ENCODE data around the gene ARF3.
"Not testable (repeated sequence)": the region's sequence is repeated elsewhere in the genome, so short reads cannot be mapped to it uniquely, and the experiment has no call there.

ARF3 gene

DNA sequence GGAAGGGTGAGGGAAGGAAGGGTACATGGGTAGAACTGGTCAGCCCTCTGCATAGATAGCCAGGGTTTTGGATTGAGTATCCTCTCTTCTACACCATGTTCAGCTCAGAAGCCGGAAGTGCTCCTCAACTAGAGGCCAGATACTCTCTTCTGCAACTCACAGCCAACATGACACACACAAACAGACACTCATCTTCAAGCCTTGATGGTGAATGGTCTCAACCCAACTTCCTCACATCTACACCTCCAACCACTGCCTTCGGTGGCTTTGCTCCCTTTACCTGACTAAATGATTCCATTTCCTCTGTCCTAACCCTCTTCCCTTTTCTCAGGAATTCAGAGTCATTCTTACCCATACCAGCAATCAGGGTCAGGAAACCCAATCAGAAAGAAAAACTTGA is 24.4 kb downstream of the ARF3 start:
- no peak for DNase-seq (ENCODE audit: extremely low read depth in 1 of 2, low read depth in 1 of 2)

DNA sequence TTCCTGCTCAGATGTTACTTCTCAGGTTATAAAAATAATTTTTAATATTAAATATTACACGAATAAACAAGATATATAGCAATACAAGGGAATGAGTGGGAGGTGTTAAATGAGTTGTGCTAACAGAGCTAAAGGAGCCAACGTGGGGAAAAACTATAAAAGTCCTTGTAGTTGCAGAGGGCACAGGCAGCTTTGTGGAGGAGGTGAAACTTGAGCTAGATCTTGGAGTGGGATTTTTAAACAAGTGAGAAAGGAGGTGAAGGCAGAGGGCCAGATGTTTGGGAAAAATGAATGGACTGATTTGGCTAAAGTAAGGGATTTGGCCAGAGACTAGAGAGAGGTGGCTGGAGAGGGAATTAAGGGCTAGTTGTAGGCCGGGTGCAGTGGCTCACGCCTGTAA is 26.8 kb downstream of the ARF3 start:
- no peak for DNase-seq (ENCODE audit: extremely low read depth in 1 of 2, low read depth in 1 of 2)

DNA sequence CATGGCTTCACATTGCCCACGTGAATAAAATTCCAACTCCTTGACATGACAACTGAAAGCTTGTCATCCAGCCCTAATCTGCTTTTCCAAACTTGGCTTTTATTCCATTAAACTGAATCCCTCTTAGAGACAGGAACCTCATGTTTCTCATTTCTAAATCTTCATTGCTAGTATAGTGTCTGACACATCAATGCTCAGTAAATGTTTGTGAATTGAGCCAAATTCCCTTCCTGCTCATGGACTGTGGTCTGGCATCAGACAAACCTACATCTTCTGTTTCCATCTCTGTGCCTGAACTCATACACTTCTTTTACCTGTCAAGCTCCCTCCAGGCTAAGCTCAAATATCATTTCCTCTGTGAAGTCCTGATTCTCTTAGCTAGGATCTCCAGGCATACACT is 27.7 kb downstream of the ARF3 start:
- no peak for DNase-seq (ENCODE audit: extremely low read depth in 1 of 2, low read depth in 1 of 2)

DNA sequence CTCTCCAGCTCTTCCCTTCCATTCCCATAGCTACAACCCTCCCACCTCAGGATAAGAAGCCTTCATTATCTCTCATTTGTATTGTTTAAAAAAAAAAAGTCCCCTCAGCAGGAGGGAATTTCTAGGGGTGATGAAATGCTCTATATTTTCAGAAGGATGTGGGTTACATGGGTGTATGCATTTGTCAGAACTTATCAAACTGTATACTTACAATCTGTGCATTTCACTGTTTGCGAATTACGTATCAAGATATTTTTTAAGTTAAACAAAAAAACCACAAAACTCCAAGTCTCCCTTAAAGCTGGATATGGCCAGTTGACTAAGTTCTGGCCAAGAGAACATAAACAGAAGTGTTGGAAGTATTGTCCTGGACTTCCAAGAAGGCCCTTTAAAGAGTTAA is 30.0 kb downstream of the ARF3 start:
- DNase-seq (ENCODE audit: extremely low read depth in 1 of 2, low read depth in 1 of 2): no peak

DNA sequence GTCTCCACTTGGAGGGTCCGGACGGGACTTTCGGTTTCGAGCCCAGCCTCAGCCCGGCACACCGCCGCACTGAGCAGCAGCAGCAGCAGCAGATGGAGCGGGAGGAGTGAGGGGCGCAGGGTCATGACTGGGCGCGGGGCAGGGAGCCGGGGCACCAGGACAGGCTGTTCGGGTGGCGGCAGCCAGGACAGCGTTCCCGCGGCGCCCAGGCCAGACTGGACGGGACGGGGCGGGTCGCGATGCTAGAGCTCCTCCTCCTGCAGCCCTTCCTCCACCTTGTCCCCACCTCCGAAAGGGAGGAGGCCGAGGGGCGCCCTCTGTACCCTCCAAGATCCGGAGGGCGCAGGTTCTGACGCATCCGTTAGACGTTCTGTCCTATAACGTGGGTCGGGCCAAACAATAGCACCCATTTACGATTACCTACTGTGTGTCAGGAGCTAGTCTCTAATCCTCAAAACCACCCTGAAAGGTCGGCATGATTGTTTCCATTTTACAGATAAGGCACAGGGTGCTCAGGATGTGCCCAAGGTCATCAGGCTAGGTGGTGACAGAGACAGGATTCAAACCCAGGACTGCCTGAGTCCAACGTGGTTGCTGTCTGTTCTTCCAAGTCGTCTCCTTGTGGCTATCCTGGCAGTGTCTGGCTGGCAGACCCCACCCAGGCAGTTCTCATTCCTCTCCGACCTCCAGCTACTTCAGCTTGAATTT is 31.8 kb downstream of the ARF3 start, which contains the start of gene FKBP11:
Gene FKBP11, minus strand, starts transcription at position 189 of the 708 bp plus-strand sequence. Its CDS starts 64 bp downstream, at position 125.
- peak; percentile 59 to 71 for DNase-seq (ENCODE audit: extremely low read depth in 1 of 2, low read depth in 1 of 2)

DNA sequence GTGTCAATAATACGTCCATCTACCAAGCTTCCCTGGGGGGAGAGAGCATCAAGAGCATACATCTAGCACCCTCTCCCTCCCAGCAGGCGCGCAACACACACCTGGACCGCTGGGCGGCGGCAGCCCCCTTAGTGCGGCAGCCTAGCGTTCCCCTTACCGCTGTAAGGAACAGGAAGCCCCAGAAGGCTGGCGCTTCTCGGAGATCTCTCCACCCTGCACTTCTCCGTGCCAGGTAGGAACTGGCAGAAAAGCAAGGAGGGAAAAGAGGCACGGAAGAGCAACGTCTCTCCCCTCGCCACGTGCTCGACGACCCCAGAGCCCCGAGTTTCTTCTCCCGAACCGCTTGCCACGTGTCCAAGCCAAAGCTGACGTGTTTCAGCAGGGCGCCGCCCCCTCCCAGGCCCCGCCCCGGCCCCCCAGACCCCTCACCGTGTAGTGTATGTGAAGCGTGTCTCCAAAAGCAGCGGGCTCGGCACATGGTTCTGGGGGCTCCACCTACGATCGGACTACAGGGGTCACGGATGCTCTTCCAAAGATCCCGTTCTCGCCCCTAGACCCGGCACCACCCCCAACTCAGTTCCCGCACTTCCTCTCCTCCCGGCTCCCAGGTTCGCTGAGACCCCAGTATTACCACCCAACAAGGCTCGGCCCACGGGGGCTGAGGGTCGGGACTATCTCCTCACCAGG is 32.5 kb downstream of the ARF3 start:
- DNase-seq (ENCODE audit: extremely low read depth in 1 of 2, low read depth in 1 of 2): peak; percentile 51 to 63

DNA sequence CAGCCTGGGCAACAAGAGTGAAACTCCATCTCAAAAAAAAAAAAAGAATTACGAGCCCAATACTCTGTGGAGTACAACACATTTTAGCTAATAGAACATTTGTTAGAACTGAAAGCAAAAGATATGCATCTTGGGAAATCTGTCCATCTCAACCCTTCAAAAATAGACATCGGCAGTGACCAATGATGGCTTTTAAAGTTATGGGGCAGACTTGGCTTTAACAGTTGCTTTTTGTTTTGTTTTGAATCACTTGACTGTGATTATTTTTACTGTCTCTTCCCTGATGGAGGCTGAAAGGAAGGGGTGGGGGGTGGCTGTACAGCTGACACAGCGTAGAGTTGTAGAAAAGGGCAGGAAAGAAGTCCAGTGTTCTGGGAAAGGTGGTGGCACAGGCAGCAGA is 34.2 kb downstream of the ARF3 start:
- no peak for DNase-seq (ENCODE audit: extremely low read depth in 1 of 2, low read depth in 1 of 2)

DNA sequence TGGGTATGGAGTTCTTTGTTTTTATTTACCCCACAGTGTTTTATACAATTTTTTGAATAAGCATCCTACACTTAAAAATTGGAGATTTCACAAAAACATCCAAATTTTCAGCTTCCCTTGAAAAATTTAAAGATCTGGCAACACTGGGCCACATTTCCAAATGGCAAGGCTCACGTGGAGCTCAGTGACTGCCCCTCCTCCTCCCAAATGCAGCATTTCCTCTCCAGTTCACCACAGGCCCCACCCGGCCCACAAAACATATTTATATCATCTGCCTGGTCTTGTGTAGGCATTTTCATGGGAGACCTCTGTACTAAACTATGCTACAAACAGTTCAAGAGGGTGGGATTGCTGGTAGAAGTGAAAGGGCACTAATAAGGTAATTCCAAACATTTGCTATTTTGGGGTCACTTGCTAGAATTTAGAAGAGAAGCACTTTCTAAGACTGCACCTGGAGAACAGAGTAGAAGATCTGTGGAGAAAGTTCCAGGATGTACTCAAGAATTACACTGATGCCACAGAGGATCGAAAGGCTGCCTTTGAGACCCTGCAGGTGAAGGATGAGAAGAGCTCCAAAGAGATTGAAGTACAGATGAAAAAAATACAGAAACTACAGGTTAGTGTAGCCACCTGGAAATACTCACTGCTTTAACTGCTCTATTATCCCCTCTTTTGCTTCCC is 39.3 kb downstream of the ARF3 start:
- peak in 1 of 2 donors; percentile 34 for DNase-seq (ENCODE audit: extremely low read depth in 1 of 2, low read depth in 1 of 2)

DNA sequence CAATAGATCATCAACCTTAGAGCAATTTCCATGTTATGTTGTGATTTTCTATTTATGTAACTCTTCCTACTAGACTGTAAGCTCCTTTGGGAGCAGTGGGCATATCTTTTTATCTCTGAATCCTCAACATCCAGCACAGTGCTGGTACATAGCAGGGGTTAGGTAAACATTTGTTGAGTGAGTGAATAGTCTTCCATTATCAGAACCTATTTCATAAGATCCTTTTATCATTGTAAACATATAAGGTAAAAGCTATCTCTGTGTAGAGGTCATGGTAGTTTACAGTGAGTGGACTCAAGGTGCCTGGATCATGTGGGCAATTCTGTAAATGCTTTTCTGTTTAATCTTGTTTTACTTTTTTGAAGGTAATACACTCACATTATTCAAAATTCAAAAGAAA is 47.1 kb downstream of the ARF3 start:
- no peak for DNase-seq (ENCODE audit: extremely low read depth in 1 of 2, low read depth in 1 of 2)

DNA sequence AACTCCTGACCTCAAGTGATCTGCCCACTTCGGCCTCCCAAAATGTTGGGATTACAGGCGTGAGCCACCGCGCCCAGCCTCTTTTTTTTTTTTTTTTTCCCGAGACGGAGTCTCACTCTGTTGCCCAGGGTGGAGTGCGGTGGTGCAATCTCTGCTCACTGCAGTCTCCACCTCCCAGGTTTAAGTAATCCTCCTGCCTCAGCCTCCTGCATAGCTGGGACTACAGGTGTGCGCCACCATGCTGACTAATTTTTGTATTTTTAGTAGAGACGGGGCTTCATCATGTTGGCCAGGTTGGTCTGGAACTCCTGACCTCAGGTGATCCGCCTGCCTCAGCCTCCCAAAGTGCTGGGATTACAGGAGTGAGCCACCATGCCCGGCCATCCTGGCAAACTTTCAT is 47.6 kb downstream of the ARF3 start:
- DNase-seq (ENCODE audit: extremely low read depth in 1 of 2, low read depth in 1 of 2): not testable (repeated sequence)

DNA sequence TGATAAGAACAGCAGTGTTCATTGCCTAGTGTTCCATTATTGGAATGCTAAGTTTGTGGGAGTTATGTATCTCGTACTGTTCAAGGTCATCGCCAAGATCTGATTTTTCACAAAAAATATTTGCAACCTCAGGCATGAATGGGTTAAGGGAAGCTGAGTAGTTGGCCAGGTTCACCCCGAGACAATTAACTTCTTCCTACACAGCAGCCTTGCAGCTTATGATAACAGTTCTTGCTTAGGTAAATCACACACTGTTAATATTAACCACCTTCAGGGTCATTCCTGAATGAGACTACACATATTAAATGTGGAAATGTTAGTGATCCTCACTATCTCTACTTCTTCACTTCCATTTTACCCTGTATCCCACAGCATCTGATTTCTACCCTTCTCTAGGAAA is 50.0 kb downstream of the ARF3 start:
- DNase-seq (ENCODE audit: extremely low read depth in 1 of 2, low read depth in 1 of 2): no peak

DNA sequence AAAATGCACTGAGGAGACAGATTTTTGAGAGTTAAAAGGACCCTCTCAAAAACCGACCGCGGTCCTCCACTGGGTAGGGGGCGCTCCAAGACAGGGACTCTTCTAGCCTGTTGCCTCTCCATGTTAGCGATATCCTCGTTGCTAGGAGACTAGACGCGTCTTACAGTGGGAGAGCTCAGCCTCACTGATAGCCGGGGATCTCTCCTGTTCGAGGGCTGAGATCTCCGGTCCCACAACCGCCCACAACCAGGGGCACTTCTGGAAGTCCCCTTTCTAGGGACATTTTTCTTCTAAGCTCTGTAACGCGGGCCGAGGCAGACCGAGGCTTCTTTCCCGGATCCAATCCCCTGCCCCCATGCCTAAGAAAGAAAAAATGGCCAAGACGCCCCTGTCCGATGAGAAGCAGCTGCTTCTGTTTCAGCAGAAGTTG is 53.3 kb downstream of the ARF3 start:
- peak; percentile 71 to 72 for DNase-seq (ENCODE audit: extremely low read depth in 1 of 2, low read depth in 1 of 2)

DNA sequence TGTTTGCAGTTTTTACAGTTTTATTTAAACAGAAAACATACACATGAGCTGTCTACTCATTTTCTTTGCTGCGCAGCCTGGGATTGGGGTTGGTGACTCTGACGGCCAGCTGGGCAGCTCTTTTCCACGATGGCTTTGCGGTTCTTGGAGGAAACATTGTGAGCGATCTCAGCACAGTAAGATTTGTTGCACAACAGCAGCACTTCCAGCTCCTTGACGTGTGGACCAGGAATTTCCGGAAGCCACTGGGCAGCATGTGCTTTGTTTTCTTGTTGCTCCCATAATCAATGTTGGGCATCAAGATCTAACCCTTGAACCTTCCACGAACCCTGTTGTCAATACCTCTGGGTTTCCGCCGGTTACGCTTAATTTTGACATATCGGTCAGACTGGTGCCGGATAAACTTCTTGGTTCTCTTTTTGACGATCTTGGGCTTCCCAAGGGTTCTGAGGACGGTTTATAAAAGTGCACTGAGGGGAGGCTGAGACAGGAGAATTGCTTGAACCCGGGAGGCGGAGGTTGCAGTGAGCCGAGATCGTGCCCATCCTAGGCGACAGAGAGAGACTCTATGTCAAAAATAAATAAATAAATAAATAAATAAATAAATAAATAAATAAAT is 53.8 kb downstream of the ARF3 start:
- DNase-seq (ENCODE audit: extremely low read depth in 1 of 2, low read depth in 1 of 2): no peak

DNA sequence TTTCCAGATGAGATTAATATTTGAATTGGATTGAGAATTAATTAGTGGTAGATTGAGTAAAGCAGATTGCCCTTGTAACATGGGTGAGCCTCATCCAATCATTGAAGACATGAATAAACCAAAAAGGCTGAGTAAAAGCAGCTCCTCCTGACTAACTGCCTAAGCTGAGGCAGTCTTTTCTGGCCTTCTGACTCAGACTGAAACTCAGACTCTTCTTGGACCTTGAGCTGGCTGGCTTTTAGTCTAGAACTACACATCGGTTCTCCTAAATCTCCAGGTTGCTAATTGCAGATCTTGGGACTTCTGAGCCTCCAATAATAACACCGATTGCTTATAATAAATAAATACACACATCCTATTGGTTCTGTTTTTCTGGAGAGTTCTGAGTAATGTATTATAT is 56.0 kb downstream of the ARF3 start:
- no peak for DNase-seq (ENCODE audit: extremely low read depth in 1 of 2, low read depth in 1 of 2)

DNA sequence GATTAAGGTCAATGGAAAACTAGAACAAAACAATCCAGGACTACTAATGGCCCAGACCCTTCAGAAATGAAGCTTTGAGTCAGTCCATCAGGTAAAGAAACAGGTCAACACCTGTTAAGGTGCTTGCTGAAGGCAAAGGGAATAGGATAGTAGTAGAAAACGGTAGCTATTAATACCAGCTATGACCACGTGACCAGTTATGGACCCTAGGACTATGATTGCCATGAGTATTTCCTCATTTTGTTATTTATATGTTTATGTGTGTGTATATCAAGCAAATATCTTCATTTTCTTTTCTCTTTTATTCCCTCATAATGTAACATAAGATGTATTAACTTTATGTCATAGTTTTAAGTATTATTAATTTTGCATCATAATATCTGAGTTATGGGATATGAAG is 57.6 kb downstream of the ARF3 start:
- DNase-seq (ENCODE audit: extremely low read depth in 1 of 2, low read depth in 1 of 2): no peak

DNA sequence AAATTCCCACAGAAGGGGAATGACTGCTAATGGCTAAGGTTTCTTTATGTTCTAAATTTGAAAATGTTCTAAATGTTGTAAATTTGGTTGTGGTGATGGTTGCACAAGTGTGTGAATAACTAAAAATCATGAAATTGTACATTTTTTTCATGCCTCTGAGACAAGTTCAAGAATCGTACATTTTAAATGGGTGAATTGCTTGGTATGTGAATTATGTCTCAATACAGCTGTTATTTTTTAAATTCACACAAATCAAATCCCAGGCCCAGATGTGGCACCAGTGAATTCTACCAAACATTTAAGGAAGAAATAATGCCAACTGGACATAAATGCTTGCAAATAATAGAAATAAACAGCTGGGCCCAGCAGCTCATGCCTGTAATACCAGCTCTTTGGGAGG is 63.0 kb downstream of the ARF3 start:
- no peak for DNase-seq (ENCODE audit: extremely low read depth in 1 of 2, low read depth in 1 of 2)

DNA sequence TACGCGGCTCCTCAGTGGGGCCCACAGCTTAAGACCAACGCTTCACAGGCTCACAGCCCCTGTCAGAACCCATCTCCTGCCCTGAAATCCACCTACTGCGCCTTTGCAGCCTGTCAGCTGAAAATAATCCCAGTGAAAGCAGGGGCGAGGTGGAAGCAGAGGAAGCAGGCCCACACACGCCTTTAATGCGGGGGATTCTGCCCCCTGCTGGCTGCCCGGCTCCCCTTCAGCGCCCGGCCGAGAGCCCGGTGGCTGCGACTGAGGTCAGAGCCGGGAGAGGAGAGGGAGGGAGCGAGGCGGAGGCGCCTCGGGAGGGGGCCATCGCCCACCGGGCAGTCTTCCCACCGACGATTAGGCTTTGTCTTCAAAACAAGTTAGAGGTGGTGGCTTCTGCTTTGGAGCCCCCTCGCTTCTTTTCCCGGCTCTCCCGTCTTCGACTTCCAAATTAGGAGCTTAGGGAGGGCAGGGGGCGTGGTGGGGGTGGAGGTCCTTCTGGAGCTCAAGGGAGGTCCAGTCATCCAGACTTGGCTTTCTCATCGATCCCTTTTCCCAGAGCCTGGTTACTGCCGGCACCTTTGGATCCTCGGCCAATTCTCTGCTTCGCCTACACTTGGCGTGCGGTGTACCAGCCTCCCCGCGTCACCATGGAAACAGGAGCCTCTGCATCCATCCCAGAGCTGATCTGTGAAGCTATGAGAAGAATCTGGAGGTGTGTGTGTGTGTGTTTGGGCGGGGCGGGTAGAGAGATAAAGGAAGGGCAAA is 66.4 kb downstream of the ARF3 start:
- peak; percentile 34 to 67 for DNase-seq (ENCODE audit: extremely low read depth in 1 of 2, low read depth in 1 of 2)

DNA sequence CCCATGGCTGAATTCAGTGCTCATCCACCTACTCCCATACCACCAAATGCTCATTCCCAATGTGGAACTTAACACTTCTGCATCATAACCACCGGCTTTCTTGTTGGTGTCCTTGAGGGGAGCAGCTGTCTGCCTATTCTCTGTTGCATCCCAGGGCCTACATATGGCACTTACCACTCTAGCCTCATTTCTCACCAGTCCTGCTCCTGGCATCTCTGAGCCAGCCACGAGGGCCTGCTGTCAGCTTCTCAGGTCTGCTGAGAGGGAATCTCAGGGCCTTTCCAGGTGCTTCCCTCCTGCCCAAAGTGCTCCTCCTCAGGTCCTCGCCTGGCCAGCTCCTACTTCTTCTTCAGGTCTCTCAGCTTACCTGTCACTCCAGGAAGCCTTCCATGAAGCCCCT is 67.6 kb downstream of the ARF3 start:
- no peak for DNase-seq (ENCODE audit: extremely low read depth in 1 of 2, low read depth in 1 of 2)

All from activated CD8-positive, alpha-beta memory T cell treated with anti-CD3 and anti-CD28 coated beads for 1 hour (primary cell).